CD4-positive, alpha-beta T cell treated with Interleukin-10 for 1 hour (primary cell): Measurements from ENCODE around the gene PALM.
A peak's percentile ranks its signal among the peaks of the same experiment; 100 is the strongest.

Experiments
- DNase-seq: peaks from one replicate; pipeline ENCODE4 v3.0.0-alpha.2; 2020

PALM gene

DNA sequence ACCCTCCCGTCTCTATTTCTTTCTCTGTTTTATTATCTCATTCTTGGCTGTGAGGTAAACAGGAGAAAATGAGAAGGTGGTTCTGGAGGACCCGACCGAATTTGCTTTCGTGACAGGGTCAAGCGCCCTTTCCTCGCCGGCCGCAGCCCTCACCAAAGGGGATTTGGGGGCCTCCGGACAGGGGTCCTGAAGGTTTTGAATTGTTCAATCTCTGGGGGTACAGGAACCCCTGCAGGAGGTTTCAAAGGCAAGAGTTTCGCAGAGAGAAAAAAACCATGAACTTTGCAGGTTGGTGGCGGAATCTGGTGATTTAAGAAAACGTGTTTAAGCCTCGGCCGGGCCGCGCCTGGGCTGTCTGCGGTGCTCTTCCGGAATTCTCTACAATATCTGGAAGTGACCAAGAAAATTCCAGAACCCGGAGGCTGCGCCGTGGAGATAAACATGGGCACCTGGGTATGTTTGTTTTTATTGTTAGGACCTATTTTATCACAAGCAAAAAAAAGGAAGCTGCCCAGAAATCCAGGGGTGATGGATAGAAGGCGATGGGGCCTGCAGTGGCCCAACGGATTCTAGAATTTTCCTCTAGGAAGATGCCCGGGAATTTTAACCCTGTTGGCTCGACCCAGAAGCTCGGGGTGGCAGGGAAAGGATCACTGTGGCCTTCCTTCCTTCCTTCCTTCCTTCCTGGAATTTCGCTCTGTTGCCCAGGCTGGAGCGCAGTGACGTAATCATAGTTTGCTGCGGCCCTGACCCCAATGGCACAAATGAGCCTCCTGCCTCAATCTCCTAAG lies 74.3 kb downstream of the PALM start:
- no peak for DNase-seq

DNA sequence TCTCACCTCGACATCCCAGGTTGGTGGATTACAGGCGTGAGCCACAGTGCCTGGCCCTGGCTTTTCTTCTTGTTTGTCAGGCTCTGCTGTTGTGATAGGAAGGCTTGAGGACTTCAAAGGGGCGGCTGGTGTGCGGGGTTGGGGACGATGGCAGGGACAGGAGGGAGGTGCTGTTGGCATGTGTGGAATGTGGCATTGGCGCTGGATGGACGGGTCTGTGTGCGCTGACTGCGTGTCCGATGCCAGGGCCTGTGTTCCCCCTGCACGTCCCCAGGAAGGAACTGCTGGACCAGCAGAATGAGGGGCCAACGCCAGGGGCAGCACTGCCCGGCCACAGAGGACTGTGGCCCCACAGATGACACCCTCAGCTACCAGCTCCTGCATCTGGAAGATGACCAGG lies 75.8 kb downstream of the PALM start:
- DNase-seq, result no peak

DNA sequence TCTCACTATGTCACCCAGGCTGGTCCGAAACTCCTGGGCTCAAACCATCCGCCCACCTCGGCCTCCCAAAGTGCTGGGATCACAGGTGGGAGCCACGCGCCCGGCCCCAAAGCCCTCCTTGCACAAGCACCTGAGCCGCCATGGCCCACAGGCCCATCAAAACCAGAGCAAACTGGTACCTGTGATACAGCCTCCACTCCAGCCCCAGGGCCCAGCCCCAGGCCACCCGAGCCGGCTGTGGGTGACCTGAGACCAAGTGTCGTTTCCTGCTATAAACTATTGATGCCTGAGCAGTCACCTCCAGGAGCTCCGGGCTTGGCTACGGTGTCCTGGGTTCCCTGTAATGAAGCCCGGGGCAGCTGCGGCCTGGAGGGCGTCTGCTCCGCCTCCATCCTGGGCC lies 78.8 kb downstream of the PALM start:
- no peak for DNase-seq

DNA sequence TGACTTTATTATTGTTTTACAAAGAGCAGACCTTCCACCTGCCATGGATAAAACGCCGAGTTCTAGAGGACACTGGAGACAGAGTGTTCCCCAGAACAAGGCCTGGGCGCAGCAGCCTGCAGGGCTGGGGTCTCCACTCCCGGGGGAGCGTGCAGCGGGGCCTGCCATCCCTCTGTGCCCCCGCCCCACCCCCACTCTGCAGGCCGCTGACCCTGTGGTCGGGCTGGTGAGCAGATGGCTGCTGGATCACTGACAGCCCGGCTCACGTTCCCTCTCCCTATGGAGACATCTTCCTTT lies 79.9 kb downstream of the PALM start:
- no peak for DNase-seq

DNA sequence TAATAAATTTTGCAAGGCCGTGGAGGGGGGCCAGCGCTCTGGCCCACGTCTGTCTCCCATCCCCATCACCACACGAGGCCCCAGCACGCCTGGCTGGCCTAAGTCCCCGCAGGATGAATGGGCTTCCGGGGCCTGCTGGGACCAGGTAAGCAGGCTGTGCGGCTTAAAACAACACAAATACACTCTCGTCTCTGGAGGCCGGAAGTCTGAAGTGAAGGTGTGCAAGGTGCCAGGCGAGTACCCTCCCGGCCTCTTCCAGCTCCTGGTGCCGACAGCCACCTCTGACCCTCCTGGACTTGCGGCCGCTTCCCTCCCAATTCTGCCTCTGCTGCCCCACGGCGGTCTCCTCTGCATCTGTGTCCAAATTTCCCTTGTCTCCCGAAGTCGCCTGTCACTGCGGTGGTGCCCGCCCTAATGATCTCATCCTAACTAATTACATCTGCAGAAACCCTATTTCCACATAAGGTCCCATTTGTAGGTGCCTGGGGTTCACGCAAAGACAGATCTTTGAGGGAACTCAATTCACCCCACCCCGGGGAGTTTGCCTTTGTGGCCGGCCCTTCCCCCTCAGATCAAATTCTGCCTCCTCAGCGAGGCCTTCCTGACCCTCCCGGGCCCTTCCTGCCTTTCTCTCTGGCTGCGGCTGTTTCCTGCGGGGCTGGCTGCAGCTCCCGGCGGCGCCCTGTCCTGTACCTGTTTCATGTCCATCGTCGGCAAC lies 80.4 kb downstream of the PALM start:
- DNase-seq, result no peak

DNA sequence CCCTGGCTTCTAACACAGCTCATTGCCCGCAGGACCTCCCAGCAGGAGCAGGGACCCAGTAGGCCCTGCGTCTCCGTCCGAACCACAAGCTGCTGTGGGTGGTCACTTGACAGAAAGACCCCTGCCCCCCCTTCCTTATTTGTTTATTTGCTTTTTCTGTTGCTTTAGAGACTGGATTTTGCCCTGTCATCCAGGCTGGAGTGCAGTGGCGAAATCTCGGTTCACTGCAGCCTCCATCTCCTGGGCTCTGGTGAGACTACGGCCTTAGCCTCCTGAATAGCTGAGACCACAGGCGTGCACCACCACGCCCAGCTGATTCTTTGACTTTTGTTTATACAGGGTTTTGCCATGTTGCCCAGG lies 80.9 kb downstream of the PALM start:
- DNase-seq, result no peak

- DNase-seq, result no peak
These were observed 82.4 kb downstream of the PALM start for GRCh38 chr19:791007-791566.

- no peak for DNase-seq
These were observed 83.0 kb downstream of the PALM start for GRCh38 chr19:791567-792305.

GRCh38 chr19:792306-792885 lies 83.7 kb downstream of the PALM start:
- no peak for DNase-seq

GRCh38 chr19:793806-794205 lies 85.1 kb downstream of the PALM start:
- DNase-seq, result no peak

GRCh38 chr19:795073-795611 lies 86.4 kb downstream of the PALM start:
- no peak for DNase-seq

DNA sequence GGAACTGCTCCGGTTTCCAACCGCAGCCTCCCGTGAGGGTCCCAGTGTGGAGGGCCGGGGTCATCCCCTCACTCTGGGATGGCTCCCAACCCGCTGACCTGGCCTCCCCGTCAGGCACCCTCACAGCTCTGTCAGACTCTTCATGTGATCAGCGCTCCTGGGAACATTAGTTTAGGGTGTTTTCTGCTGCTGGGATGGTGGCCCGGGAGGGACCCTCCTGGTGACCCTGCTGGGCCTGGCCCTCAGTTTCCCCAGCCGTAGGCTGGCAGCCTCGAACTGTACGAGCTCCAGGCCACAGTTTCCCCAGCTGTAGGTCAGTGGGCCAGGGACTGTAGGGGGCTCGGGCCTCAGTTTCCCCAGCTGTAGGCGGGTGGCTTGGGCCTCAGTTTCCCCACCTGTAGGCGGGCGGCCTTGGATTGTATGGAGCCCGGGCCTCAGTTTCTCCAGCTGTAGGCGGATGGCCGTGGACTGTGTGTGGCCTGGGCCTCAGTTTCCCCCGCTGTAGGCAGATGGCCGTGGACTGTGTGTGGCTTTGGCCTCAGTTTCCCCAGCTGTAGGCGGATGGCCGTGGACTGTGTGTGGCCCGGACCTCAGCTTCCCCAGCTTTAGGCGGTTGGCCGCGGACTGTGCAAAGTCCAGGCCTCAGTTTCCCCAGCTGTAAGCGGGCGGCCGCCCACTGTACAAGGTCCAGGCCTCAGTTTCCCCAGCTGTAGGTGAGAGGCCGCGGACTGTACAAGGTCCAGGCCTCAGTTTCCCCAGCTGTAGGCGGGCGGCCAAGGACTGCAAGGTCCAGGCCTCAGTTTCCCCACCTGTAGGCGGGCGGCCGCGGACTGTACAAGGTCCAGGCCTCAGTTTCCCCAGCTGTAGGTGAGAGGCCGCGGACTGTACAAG lies 87.2 kb downstream of the PALM start:
- DNase-seq, result no peak

GRCh38 chr19:796692-797527 lies 88.2 kb downstream of the PALM start, which contains the start of gene PTBP1:
Gene PTBP1, plus strand, starts transcription at chr19:797452. Its CDS starts 46 bp downstream, at chr19:797498.
- peak; percentile 100 for DNase-seq
